GM19023 (cell line): ENCODE measurements around the gene FERMT2.

Experiments used
- ATAC-seq: cut with Tn5 transposase; IDR thresholded peaks from one replicate; pipeline ENCODE4 v1.9.1; 2021; ENCODE audit warnings: mild to moderate bottlenecking, moderate library complexity; ENCODE audit not compliant: unreplicated experiment

The FERMT2 gene

GRCh38 chr14:52902971-52903619 lies 47.8 kb downstream of the FERMT2 start:
- ATAC-seq: no peak

- no peak for ATAC-seq
Measured at GRCh38 chr14:52901357-52901980, 49.4 kb downstream of the FERMT2 start.

GRCh38 chr14:52900731-52901130 lies 50.1 kb downstream of the FERMT2 start:
- no peak for ATAC-seq

- ATAC-seq: no peak
Measured at GRCh38 chr14:52898496-52898895, 52.4 kb downstream of the FERMT2 start.

GRCh38 chr14:52895000-52895399 lies 55.9 kb downstream of the FERMT2 start:
- no peak for ATAC-seq

- no peak for ATAC-seq
Measured at GRCh38 chr14:52891800-52892199, 59.0 kb downstream of the FERMT2 start.

- no peak for ATAC-seq
Measured at GRCh38 chr14:52888839-52889838, 61.7 kb downstream of the FERMT2 start.

- ATAC-seq: no peak
Measured at GRCh38 chr14:52888159-52888558, 62.7 kb downstream of the FERMT2 start.

- ATAC-seq: no peak
Measured at GRCh38 chr14:52885230-52885629, 65.6 kb downstream of the FERMT2 start.

- ATAC-seq: no peak
Measured at GRCh38 chr14:52883658-52884057, 67.2 kb downstream of the FERMT2 start.

GRCh38 chr14:52882824-52883223 lies 68.0 kb downstream of the FERMT2 start:
- no peak for ATAC-seq

GRCh38 chr14:52879958-52880357 lies 70.9 kb downstream of the FERMT2 start:
- ATAC-seq: no peak

- ATAC-seq: no peak
Measured at GRCh38 chr14:52878946-52879345, 71.9 kb downstream of the FERMT2 start.

GRCh38 chr14:52878469-52878868 lies 72.4 kb downstream of the FERMT2 start:
- ATAC-seq: no peak

- ATAC-seq: no peak
Measured at GRCh38 chr14:52877628-52878027, 73.2 kb downstream of the FERMT2 start.

GRCh38 chr14:52876806-52877205 lies 74.0 kb downstream of the FERMT2 start:
- ATAC-seq: no peak

GRCh38 chr14:52876311-52876710 lies 74.5 kb downstream of the FERMT2 start:
- ATAC-seq: no peak

GRCh38 chr14:52875707-52876106 lies 75.1 kb downstream of the FERMT2 start:
- ATAC-seq: no peak

GRCh38 chr14:52874389-52874788 lies 76.5 kb downstream of the FERMT2 start:
- no peak for ATAC-seq

GRCh38 chr14:52873694-52874093 lies 77.2 kb downstream of the FERMT2 start:
- ATAC-seq: no peak

- ATAC-seq: no peak
Measured at GRCh38 chr14:52873065-52873464, 77.8 kb downstream of the FERMT2 start.

- no peak for ATAC-seq
Measured at GRCh38 chr14:52871606-52872005, 79.2 kb downstream of the FERMT2 start.
